Right atrium auricular region (tissue), 2 donors: ENCODE measurements around the gene MRPS9. TPM values are rescaled to one million over a fixed set of nuclear protein-coding genes. Genes with fewer than 3 reads are reported as not detected.

Source experiments
- DNase-seq: peaks from one replicate; pipeline ENCODE4 v3.0.0-alpha.2; 2019; ENCODE audit warnings: low spot score
- H3K27ac ChIP-seq, 2 donors: fragments of 200-600 bp; sonication (generic); 1 replicate in 1 of 2; 2 replicates in 1 of 2; pipeline ENCODE4 v1.5.1; 2016 to 2019
- H3K27me3 ChIP-seq, 2 donors: fragments of 200-600 bp; sonication (generic); one replicate each; pipeline versions ENCODE4 v1.5.1 to v1.6.0; 2017 to 2019
- H3K36me3 ChIP-seq: fragments of 200-600 bp; sonication (generic); one replicate; pipeline ENCODE4 v1.5.1; 2016
- H3K4me1 ChIP-seq, 2 donors: fragments of 200-600 bp; sonication (generic); one replicate each; pipeline versions ENCODE4 v1.5.1 to v1.6.0; 2017 to 2019
- H3K4me3 ChIP-seq, 2 donors: fragments of 200-600 bp; sonication (generic); 1 replicate in 1 of 2; 2 replicates in 1 of 2; pipeline ENCODE4 v1.5.1; 2017 to 2019; ENCODE audit warnings: mild to moderate bottlenecking in 1 of 2, moderate library complexity in 1 of 2
- H3K9me3 ChIP-seq, 2 donors: fragments of 200-600 bp; sonication (generic); one replicate each; pipeline ENCODE4 v1.5.1; 2019
- CTCF ChIP-seq, 2 donors: fragments of 200-600 bp; sonication (generic); IDR thresholded peaks; one replicate each; pipeline ENCODE4 v1.5.1; 2019; ENCODE audit warnings: antibody characterized with exemption in 2 of 2
- total RNA-seq, 2 donors: library from RNA; depleted of rRNA; stranded (reverse); fragments of >200 nt; gene quantifications; one replicate each; pipeline ENCODE4 v1.1.0, GENCODE V29; 2016

The MRPS9 gene
- total RNA-seq, 2 donors from 2014 or later, result 29.0 to 51.4 TPM

GRCh38 chr2:105057005-105057404 is 19.1 kb downstream of the MRPS9 start:
- Histone ChIP-seq H3K4me3 (no peak overlapping the region), H3K36me3 (no peaks in the 10 kb centered on the region), H3K9me3 (no peaks in the 10 kb centered on the region), H3K4me1 (peaks cover 0 to 5% of the 10 kb centered on the region in 2 donors), H3K27ac (no peak overlapping the region), H3K27me3 (no peaks in the 10 kb centered on the region)
- DNase-seq, result no peak
- TF ChIP-seq CTCF (IDR thresholded peaks at IDR 0.05), result no peak

- TF ChIP-seq CTCF (IDR thresholded peaks at IDR 0.05), result no peak
- H3K9me3 ChIP-seq, result no peaks in the 10 kb centered on the region
These were observed 23.7 kb downstream of the MRPS9 start for GRCh38 chr2:105061560-105061959.

GRCh38 chr2:105062158-105062557 is 24.3 kb downstream of the MRPS9 start:
- H3K4me3 ChIP-seq, result no peak overlapping the region
- H3K36me3 ChIP-seq, result no peaks in the 10 kb centered on the region
- no peaks in the 10 kb centered on the region for H3K9me3 ChIP-seq
- H3K27ac ChIP-seq, result no peak overlapping the region
- no peaks in the 10 kb centered on the region for H3K4me1 ChIP-seq
- DNase-seq, result no peak
- no peak for TF ChIP-seq CTCF (IDR thresholded peaks at IDR 0.05)
- no peaks in the 10 kb centered on the region for H3K27me3 ChIP-seq

More at GRCh38 chr2:105061560-105061959, 23.7 kb downstream of the MRPS9 start:
- no peaks in the 10 kb centered on the region for H3K27me3 ChIP-seq
- DNase-seq, result no peak
- H3K36me3 ChIP-seq, result no peaks in the 10 kb centered on the region
- no peak overlapping the region for H3K4me3 ChIP-seq
- H3K4me1 ChIP-seq, result no peaks in the 10 kb centered on the region
- H3K27ac ChIP-seq, result no peak overlapping the region

GRCh38 chr2:105068387-105068786 is 30.5 kb downstream of the MRPS9 start:
- Histone ChIP-seq H3K36me3 (no peaks in the 10 kb centered on the region), H3K4me1 (no peaks in the 10 kb centered on the region), H3K4me3 (no peak overlapping the region), H3K27ac (no peak overlapping the region), H3K9me3 (no peaks in the 10 kb centered on the region), H3K27me3 (no peaks in the 10 kb centered on the region)
- no peak for DNase-seq
- no peak for TF ChIP-seq CTCF (IDR thresholded peaks at IDR 0.05)

- Histone ChIP-seq H3K9me3 (no peaks in the 10 kb centered on the region), H3K36me3 (no peaks in the 10 kb centered on the region), H3K4me3 (no peak overlapping the region), H3K27ac (no peak overlapping the region), H3K4me1 (no peaks in the 10 kb centered on the region), H3K27me3 (no peaks in the 10 kb centered on the region)
- no peak for TF ChIP-seq CTCF (IDR thresholded peaks at IDR 0.05)
- DNase-seq, result no peak
These were observed 31.0 kb downstream of the MRPS9 start for GRCh38 chr2:105068875-105069274.
